ENCODE results near the gene ZMYND19.

Gene ZMYND19

DNA sequence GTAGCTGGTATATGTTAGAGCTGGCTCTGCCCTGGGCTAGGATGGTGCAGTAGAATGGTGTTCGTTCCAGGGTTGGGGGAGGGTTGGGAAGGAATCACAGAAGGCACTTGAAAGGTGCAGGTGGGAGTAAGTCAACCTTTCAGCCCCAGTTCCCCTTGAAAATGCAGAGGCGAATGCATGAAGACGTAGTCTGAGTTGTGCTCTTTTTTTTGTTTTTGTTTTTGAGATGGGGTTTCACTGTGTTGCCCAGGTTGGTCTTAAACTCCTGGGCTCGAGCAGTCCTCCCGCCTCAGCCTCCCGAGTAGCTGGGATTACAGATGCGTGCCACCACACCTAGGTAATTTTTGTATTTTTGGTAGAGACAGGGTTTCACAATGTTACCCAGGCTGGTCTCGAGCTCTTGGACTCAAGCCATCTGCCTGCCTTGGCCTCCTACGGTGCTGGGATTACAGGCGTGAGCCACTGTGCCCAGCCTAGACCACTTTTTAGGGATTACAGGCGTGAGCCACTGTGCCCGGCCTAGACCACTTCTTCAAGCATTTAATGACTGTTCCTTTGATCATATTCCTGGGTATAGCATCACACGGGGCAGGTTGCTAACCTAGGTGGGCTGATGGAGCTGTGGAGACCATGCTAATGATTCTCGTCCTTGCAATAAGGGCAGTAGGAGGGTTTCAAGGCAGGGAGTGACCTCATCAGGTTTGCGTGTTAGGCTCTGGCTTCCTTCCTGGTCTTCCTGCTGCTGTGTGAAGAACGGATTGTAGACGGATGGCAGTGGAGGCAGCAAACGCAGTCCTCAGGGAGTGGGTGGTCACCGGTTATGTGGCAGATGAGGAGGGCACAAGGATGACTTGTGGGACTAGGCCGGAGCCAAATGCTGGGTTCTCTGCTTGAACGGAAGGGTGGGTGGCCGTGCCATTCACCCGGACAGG lies 42.2 kb upstream of the ZMYND19 start:
- Histone ChIP-seq H4K8ac (ENCODE audit: low read length) (no peak overlapping the region), H3K79me1 (replicated peaks; ENCODE audit: low read length, poor library complexity, severe bottlenecking) (no peaks in the 10 kb centered on the region), H2AFZ (ENCODE audit: low read depth, low read length) (no peak overlapping the region), H2BK120ac (ENCODE audit: low read depth, low read length) (no peak overlapping the region), H3K9me3 (ENCODE audit: control insufficient read depth, low read length) (no peaks in the 10 kb centered on the region), H3K27ac (ENCODE audit: low read length, poor library complexity, severe bottlenecking) (no peak overlapping the region), H3K4me2 (ENCODE audit: low read length, poor library complexity, severe bottlenecking) (no peak overlapping the region), H3K23ac (ENCODE audit: low read length in 2 of 2) (no peak overlapping the region), H3K36me3 (ENCODE audit: control insufficient read depth in 1 of 2, insufficient read depth in 2 of 2, low read depth in 1 of 2, low read length in 2 of 2) (no peaks in the 10 kb centered on the region), H2BK15ac (ENCODE audit: low read depth, poor library complexity, severe bottlenecking) (no peak overlapping the region), H3K9ac (ENCODE audit: low read length) (no peak overlapping the region), H2BK12ac (ENCODE audit: low read length in 2 of 2) (no peak overlapping the region), H2BK5ac (ENCODE audit: low read depth, low read length, poor library complexity, severe bottlenecking) (no peak overlapping the region), H3K27me3 (ENCODE audit: control insufficient read depth in 1 of 2, insufficient read depth in 1 of 2, low read length in 2 of 2) (no peaks in the 10 kb centered on the region), H3K14ac (ENCODE audit: low read length in 2 of 2) (peak overlapping the region in 1 of 2 experiments; percentile 55), H3K4me1 (ENCODE audit: control insufficient read depth, insufficient read depth, low read depth, low read length) (peaks cover 9% of the 10 kb centered on the region), H3K18ac (ENCODE audit: low read depth in 1 of 2, low read length in 2 of 2) (no peak overlapping the region), H2AK5ac (ENCODE audit: low read length, severe bottlenecking) (no peak overlapping the region), H4K91ac (ENCODE audit: low read length) (no peak overlapping the region), H3K4ac (ENCODE audit: low read depth in 1 of 2, low read length in 2 of 2) (no peak overlapping the region), H3K4me3 (ENCODE audit: insufficient read depth in 1 of 2, low read depth in 1 of 2, low read length in 2 of 2) (no peak overlapping the region)
- no peak for DNase-seq
- 98% methylated on average over 21 of the region's 23 CpGs for WGBS

DNA sequence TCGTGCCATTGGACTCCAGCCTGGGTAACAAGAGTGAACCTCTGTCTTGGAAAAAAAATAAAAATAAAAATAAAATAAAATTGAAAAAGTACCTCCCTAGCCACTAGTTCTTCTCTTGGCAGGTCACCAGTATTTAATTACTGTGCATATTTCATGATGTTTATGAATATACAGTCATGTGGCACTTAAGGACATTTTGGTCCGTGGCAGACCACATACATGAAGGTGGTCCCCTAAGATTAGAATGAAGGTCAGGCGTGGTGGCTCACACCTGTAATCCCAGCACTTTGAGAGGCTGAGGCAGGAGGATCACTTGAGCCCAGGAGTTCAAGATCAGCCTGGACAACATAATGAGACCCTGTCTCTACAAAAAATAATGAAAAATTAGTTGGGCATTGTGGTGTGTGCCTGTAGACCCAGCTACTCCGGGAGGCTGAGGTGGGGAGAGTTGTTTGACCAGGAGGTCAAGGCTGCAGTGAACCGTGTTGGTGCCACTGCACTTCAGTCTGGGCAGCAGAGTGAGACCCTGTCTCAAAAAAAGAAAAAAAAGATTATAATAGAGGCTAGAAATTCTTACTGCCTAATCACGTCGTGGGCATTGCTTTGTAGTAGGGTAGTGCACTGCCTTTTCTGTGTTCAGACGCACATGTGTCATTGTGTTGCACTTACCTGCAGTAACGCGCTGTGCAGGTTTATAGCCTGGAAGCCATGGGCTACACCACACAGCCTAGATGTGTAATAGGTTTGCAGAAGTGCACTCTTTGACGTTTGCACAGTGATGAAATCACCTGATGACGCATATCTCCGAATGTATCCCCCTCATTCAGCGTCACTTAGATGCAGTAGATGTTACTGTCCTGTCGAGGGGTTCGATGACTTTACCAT lies 41.3 kb upstream of the ZMYND19 start:
- H3K79me1 ChIP-seq (replicated peaks; ENCODE audit: low read length, poor library complexity, severe bottlenecking) = no peaks in the 10 kb centered on the region
- H2BK5ac ChIP-seq (ENCODE audit: low read depth, low read length, poor library complexity, severe bottlenecking) = no peak overlapping the region
- no peak overlapping the region for H2AFZ ChIP-seq (ENCODE audit: low read depth, low read length)
- peak overlapping the region in 1 of 2 experiments; percentile 55 for H3K14ac ChIP-seq (ENCODE audit: low read length in 2 of 2)
- no peaks in the 10 kb centered on the region for H3K27me3 ChIP-seq (ENCODE audit: control insufficient read depth in 1 of 2, insufficient read depth in 1 of 2, low read length in 2 of 2)
- no peak overlapping the region for H2BK15ac ChIP-seq (ENCODE audit: low read depth, poor library complexity, severe bottlenecking)
- H3K18ac ChIP-seq (ENCODE audit: low read depth in 1 of 2, low read length in 2 of 2) = no peak overlapping the region
- H3K4ac ChIP-seq (ENCODE audit: low read depth in 1 of 2, low read length in 2 of 2) = no peak overlapping the region
- H4K8ac ChIP-seq (ENCODE audit: low read length) = no peak overlapping the region
- no peak overlapping the region for H2AK5ac ChIP-seq (ENCODE audit: low read length, severe bottlenecking)
- H4K91ac ChIP-seq (ENCODE audit: low read length) = no peak overlapping the region
- no peaks in the 10 kb centered on the region for H3K9me3 ChIP-seq (ENCODE audit: control insufficient read depth, low read length)
- DNase-seq = no peak
- H3K9ac ChIP-seq (ENCODE audit: low read length) = no peak overlapping the region
- H3K4me1 ChIP-seq (ENCODE audit: control insufficient read depth, insufficient read depth, low read depth, low read length) = peaks cover 9% of the 10 kb centered on the region
- no peak overlapping the region for H3K27ac ChIP-seq (ENCODE audit: low read length, poor library complexity, severe bottlenecking)
- no peak overlapping the region for H2BK12ac ChIP-seq (ENCODE audit: low read length in 2 of 2)
- H3K36me3 ChIP-seq (ENCODE audit: control insufficient read depth in 1 of 2, insufficient read depth in 2 of 2, low read depth in 1 of 2, low read length in 2 of 2) = no peaks in the 10 kb centered on the region
- no peak overlapping the region for H3K4me3 ChIP-seq (ENCODE audit: insufficient read depth in 1 of 2, low read depth in 1 of 2, low read length in 2 of 2)
- H3K4me2 ChIP-seq (ENCODE audit: low read length, poor library complexity, severe bottlenecking) = no peak overlapping the region
- no peak overlapping the region for H2BK120ac ChIP-seq (ENCODE audit: low read depth, low read length)
- no peak overlapping the region for H3K23ac ChIP-seq (ENCODE audit: low read length in 2 of 2)
- WGBS = 94% methylated on average over 15 of the region's 16 CpGs

DNA sequence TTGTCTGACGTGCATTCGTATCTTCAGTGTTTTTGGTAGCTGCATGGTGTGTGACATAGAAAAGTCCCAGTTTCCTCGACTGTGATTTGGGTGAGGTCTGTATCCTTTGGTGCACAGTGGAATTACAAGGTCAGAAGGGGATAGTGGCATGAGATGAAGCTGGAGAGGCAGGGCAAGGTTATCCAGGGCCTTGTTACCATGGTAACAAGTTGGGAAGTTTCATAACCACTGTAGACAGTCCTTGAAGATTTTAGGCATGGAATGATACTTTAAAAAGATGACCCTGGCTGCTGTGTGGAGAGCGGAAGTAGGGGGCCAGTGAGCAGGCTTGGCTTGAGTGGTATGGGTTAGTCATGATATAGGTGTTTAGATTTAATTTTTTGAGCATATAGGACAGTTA lies 40.4 kb upstream of the ZMYND19 start:
- H2BK15ac ChIP-seq (ENCODE audit: low read depth, poor library complexity, severe bottlenecking) = no peak overlapping the region
- H2BK5ac ChIP-seq (ENCODE audit: low read depth, low read length, poor library complexity, severe bottlenecking) = no peak overlapping the region
- no peak overlapping the region for H2BK120ac ChIP-seq (ENCODE audit: low read depth, low read length)
- H2BK12ac ChIP-seq (ENCODE audit: low read length in 2 of 2) = no peak overlapping the region
- H3K9me3 ChIP-seq (ENCODE audit: control insufficient read depth, low read length) = no peaks in the 10 kb centered on the region
- H3K27ac ChIP-seq (ENCODE audit: low read length, poor library complexity, severe bottlenecking) = no peak overlapping the region
- H4K91ac ChIP-seq (ENCODE audit: low read length) = no peak overlapping the region
- no peak overlapping the region for H3K23ac ChIP-seq (ENCODE audit: low read length in 2 of 2)
- H3K4me3 ChIP-seq (ENCODE audit: insufficient read depth in 1 of 2, low read depth in 1 of 2, low read length in 2 of 2) = no peak overlapping the region
- H3K79me1 ChIP-seq (replicated peaks; ENCODE audit: low read length, poor library complexity, severe bottlenecking) = no peaks in the 10 kb centered on the region
- H3K4ac ChIP-seq (ENCODE audit: low read depth in 1 of 2, low read length in 2 of 2) = no peak overlapping the region
- peak overlapping the region in 1 of 2 experiments; percentile 80 for H3K14ac ChIP-seq (ENCODE audit: low read length in 2 of 2)
- WGBS = 95% methylated on average over 4 of the region's 4 CpGs
- peak overlapping the region; percentile 20 for H3K9ac ChIP-seq (ENCODE audit: low read length)
- H2AFZ ChIP-seq (ENCODE audit: low read depth, low read length) = no peak overlapping the region
- no peak overlapping the region for H3K18ac ChIP-seq (ENCODE audit: low read depth in 1 of 2, low read length in 2 of 2)
- DNase-seq = peak; percentile 31
- H3K4me1 ChIP-seq (ENCODE audit: control insufficient read depth, insufficient read depth, low read depth, low read length) = peaks cover 9% of the 10 kb centered on the region
- no peak overlapping the region for H3K4me2 ChIP-seq (ENCODE audit: low read length, poor library complexity, severe bottlenecking)
- H3K27me3 ChIP-seq (ENCODE audit: control insufficient read depth in 1 of 2, insufficient read depth in 1 of 2, low read length in 2 of 2) = no peaks in the 10 kb centered on the region
- H2AK5ac ChIP-seq (ENCODE audit: low read length, severe bottlenecking) = no peak overlapping the region
- no peaks in the 10 kb centered on the region for H3K36me3 ChIP-seq (ENCODE audit: control insufficient read depth in 1 of 2, insufficient read depth in 2 of 2, low read depth in 1 of 2, low read length in 2 of 2)
- peak overlapping the region; percentile 30 for H4K8ac ChIP-seq (ENCODE audit: low read length)

DNA sequence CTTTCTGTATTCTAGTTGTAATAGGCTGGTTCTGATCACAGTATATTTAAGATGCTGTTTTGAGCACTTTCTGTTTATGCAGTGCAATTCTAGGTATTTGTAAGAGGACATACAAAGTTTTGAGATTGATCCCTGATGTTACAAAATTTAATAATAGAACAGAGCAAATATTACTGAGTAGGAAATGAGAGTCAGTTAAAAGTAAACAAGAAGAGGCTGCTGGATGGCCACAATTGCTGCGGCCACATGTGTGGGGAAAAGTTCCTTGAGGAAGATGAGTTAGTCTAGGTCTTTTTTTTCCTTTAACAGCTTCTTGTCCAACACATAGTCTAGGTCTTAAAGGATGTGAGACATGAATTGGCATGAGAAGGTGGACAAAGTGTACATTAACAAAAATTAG lies 39.8 kb upstream of the ZMYND19 start:
- H4K91ac ChIP-seq (ENCODE audit: low read length) = no peak overlapping the region
- no peak overlapping the region for H2BK15ac ChIP-seq (ENCODE audit: low read depth, poor library complexity, severe bottlenecking)
- H3K79me1 ChIP-seq (replicated peaks; ENCODE audit: low read length, poor library complexity, severe bottlenecking) = no peaks in the 10 kb centered on the region
- peak overlapping the region; percentile 20 for H3K9ac ChIP-seq (ENCODE audit: low read length)
- no peaks in the 10 kb centered on the region for H3K27me3 ChIP-seq (ENCODE audit: control insufficient read depth in 1 of 2, insufficient read depth in 1 of 2, low read length in 2 of 2)
- no peak overlapping the region for H2BK5ac ChIP-seq (ENCODE audit: low read depth, low read length, poor library complexity, severe bottlenecking)
- H3K18ac ChIP-seq (ENCODE audit: low read depth in 1 of 2, low read length in 2 of 2) = no peak overlapping the region
- no peak overlapping the region for H3K23ac ChIP-seq (ENCODE audit: low read length in 2 of 2)
- no peak overlapping the region for H3K14ac ChIP-seq (ENCODE audit: low read length in 2 of 2)
- no peak overlapping the region for H3K27ac ChIP-seq (ENCODE audit: low read length, poor library complexity, severe bottlenecking)
- 53% methylated on average over 1 of the region's 1 CpG for WGBS
- no peak overlapping the region for H3K4me3 ChIP-seq (ENCODE audit: insufficient read depth in 1 of 2, low read depth in 1 of 2, low read length in 2 of 2)
- peaks cover 9% of the 10 kb centered on the region for H3K4me1 ChIP-seq (ENCODE audit: control insufficient read depth, insufficient read depth, low read depth, low read length)
- no peak overlapping the region for H4K8ac ChIP-seq (ENCODE audit: low read length)
- DNase-seq = peak; percentile 40
- no peak overlapping the region for H2AFZ ChIP-seq (ENCODE audit: low read depth, low read length)
- no peak overlapping the region for H3K4ac ChIP-seq (ENCODE audit: low read depth in 1 of 2, low read length in 2 of 2)
- no peaks in the 10 kb centered on the region for H3K36me3 ChIP-seq (ENCODE audit: control insufficient read depth in 1 of 2, insufficient read depth in 2 of 2, low read depth in 1 of 2, low read length in 2 of 2)
- no peak overlapping the region for H2BK12ac ChIP-seq (ENCODE audit: low read length in 2 of 2)
- H2BK120ac ChIP-seq (ENCODE audit: low read depth, low read length) = no peak overlapping the region
- no peaks in the 10 kb centered on the region for H3K9me3 ChIP-seq (ENCODE audit: control insufficient read depth, low read length)
- no peak overlapping the region for H3K4me2 ChIP-seq (ENCODE audit: low read length, poor library complexity, severe bottlenecking)
- no peak overlapping the region for H2AK5ac ChIP-seq (ENCODE audit: low read length, severe bottlenecking)
